Ureter (tissue), 1 donor: ENCODE results near the gene ALKBH4. TPM values are rescaled to one million over a fixed set of nuclear protein-coding genes. Genes with fewer than 3 reads are reported as not detected.
"Not testable (repeated sequence)": the region's sequence is repeated elsewhere in the genome, so short reads cannot be mapped to it uniquely, and the experiment has no call there.

ENCODE experiments used
- DNase-seq: peaks from one replicate; pipeline ENCODE4 v3.0.0-alpha.2; 2020; ENCODE audit warnings: low spot score
- total RNA-seq: library from RNA; stranded (reverse); gene quantifications from one replicate; pipeline ENCODE4 v1.2.4, GENCODE V29; 2023
- donor health status: DM: yes; HTN: yes; CAD: no.

The ALKBH4 gene
- total RNA-seq, 1 donor from 2014 or later, result 10.3 TPM

- no peak for DNase-seq
Observed at GRCh38 chr7:102455596-102455995, 9.1 kb downstream of the ALKBH4 start.

DNA sequence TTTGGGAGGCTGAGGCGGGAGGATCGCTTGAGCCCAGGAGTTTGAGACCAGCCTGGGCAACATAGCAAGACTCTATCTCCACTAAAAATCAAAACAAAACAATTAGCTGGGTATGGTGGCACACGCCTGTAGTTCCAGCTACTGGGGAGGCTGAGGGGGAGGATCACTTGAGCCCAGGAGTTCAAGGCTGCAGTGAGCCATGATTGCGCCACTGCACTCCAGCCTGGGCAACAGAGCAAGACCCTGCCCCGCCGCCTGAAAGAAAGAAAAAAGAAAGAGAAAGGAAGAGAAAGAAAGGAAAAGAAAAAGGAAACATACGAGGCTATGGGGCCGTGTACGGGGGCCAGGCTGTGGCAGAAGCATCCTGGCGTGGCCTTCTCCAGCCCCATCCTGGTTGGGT is 9.7 kb downstream of the ALKBH4 start:
- DNase-seq, result not testable (repeated sequence)

- DNase-seq, result no peak
Observed at GRCh38 chr7:102454468-102454867, 10.2 kb downstream of the ALKBH4 start.

DNA sequence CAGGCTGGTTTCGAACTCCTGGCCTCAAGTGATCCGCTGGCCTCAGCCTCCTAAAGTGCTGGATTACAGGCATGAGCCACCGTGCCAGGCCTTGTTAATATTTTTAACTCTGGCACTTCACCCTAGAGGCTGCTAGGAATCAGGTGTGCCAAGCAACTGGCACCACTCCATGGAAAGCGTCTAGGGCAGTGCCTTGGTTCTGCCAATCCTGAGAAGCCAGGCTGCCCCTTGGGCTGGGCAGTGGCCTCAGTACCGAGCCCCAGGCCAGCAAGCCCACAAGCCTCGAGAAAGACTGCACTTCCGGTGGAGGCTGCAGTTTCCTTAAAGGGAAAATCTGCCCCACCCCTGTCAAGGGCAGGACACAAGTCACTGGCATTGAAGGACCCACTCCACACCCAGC is 11.3 kb downstream of the ALKBH4 start:
- DNase-seq, result no peak

DNA sequence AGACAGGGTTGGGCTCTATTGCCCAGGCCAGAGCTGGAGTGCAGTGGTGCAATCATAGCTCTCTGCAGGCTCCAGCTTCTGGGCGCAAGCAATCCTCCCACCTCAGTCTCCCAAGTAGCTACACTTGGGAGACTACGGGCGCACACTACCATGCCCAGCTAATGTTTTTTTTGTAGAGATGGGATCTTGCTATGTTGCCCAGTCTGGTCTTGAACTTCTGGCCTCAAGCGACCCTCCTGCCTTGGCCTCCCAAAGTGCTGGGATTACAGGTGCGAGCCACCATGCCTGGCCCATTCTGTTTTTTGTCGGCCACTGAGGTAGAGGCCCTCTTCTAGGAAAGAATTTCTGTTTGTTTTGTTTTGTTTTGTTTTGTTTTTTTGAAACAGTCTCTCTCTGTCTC is 12.2 kb downstream of the ALKBH4 start:
- no peak for DNase-seq

DNA sequence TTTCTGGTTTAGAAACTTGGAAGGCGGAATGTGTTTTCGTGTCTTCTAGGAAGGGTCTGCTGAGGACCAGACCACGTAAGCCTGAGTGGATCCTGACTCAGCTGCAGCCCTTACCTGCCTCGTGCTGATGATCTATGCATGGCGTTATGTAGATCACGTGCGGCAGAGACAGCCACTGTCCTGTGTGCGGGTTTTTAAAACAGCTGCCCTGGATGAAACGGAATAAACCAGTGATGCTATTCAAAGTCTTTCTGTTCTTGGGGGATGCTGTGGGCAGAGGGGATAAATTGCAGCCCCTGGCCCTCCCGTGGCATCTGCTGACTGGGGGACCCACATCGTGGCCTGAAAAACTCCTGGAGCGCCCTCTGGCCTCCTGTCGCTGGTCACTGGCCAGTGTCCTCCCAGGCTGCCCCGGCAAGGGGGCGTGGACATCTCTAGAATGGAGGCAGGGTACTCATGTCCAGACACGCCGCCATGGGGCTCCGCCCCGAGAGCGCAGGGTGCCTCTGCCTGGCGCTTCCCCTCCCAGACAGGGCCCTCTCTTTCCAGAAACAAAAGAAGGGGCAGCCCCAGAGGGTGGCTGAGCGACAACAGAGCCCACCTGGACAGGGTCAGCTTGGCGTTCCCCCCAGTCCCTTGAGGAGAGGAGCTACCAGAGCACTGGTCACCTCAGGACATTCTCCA is 13.2 kb downstream of the ALKBH4 start:
- DNase-seq, result no peak

GRCh38 chr7:102450242-102450641 is 14.4 kb downstream of the ALKBH4 start:
- DNase-seq, result no peak

DNA sequence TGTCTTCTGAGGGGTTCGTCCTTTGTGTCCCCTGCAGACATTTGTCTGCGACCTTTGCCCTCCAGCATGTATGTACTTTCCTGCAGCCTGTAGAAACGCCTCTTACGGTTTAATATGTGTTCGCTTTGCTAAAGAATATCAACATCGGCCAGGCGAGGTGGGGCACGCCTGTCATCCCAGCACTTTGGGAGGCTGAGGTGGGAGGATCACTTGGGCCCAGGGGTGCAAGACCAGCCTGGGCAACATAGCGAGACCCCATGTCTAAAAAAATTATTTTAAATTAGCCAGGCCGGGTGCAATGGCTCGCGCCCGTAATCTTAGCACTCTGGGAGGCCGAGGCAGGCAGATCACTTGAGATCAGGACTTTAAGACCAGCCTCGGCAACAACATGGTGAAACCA is 15.5 kb downstream of the ALKBH4 start:
- no peak for DNase-seq

DNA sequence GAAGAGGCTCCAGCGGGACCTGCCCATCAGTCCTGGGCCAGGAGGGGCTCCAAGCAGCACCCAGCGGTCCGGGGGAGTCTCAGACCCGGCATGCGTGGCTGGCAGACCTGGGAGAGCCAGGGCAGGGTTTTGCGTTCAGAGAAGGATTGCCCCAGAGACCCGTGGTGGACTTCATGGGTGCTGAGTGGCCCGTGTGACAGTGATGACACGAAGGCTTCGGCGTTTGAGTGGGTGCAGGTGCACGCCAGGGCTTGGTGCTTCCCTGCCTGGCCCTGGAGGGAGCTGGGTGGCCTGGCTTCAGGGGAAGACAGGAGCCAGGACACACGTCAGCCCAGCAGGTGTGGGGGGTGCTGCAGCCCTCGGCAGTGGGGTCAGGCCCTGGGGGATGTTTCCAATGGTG is 17.4 kb downstream of the ALKBH4 start:
- no peak for DNase-seq

DNA sequence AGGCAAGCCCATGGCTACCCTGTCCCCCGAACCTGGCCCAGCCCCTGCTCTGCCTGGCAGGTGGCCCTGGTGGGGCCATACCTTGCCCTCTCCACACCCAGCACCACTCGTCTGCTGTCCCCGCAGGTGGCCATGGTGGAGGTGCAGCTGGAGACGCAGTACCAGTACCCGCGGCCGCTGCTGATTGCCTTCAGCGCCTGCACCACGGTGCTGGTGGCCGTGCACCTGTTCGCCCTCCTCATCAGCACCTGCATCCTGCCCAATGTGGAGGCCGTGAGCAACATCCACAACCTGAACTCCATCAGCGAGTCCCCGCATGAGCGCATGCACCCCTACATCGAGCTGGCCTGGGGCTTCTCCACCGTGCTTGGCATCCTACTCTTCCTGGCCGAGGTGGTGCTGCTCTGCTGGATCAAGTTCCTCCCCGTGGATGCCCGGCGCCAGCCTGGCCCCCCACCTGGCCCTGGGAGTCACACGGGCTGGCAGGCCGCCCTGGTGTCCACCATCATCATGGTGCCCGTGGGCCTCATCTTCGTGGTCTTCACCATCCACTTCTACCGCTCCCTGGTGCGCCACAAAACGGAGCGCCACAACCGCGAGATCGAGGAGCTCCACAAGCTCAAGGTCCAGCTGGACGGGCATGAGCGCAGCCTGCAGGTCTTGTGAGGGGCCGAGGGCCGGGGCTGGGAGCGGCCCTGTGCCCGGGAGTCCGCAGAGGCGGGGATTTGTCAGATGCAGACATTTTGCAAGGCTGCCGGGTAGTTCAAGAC is 18.1 kb downstream of the ALKBH4 start:
- DNase-seq, result no peak

DNA sequence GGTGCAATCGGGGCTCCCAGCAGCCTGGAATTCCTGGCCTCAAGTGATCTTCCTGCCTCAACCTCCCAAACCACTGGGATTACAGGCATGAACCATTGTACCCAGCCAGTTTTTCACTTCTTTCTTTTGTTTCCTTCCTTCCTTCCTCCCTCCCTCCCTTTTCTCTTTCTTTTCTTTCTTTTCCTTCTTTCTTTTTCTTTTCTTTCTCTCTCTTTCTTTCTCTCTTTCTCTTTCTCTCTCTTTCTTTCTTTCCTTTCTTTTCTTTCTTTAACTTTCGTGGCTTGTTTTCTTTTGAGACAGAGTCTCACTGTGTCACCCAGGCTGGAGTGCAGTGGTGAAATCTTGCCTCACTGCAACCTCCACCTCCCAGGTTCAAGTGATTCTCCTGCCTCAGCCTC is 19.0 kb downstream of the ALKBH4 start:
- DNase-seq, result no peak

DNA sequence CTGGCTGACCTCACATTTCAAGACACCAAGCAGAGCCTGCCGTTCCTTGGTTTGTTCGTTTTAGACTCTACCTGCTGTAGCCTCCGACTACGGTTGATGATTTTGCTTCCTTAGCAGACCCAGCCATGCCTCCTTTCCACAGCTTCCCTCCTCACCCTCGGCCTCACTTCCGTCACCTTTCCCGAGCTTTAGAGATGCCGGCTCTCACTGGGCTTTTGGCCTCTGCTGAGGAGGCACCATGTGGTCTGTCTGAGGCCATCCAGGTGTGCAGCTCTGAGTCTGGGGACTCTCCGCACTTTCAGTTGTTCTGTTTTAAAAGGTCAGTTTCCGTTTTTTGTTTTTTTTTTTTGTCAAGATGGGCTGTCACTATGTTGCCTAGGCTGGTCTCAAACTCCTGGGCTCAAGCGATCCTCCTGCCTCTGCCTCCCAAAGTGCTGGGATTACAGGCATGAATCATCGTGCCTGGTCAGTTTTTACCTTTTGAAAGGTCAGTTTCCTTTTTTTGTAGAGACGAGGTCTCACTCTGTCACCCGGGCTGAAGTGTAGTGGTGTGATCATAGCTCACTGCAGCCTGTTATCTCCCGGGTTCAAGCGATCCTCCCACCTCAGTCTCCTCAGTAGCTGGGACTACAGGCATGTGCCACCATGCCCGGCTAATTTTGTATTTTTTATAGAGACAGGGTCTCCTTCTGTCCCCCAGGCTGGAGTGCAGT is 19.5 kb downstream of the ALKBH4 start:
- DNase-seq, result no peak

DNA sequence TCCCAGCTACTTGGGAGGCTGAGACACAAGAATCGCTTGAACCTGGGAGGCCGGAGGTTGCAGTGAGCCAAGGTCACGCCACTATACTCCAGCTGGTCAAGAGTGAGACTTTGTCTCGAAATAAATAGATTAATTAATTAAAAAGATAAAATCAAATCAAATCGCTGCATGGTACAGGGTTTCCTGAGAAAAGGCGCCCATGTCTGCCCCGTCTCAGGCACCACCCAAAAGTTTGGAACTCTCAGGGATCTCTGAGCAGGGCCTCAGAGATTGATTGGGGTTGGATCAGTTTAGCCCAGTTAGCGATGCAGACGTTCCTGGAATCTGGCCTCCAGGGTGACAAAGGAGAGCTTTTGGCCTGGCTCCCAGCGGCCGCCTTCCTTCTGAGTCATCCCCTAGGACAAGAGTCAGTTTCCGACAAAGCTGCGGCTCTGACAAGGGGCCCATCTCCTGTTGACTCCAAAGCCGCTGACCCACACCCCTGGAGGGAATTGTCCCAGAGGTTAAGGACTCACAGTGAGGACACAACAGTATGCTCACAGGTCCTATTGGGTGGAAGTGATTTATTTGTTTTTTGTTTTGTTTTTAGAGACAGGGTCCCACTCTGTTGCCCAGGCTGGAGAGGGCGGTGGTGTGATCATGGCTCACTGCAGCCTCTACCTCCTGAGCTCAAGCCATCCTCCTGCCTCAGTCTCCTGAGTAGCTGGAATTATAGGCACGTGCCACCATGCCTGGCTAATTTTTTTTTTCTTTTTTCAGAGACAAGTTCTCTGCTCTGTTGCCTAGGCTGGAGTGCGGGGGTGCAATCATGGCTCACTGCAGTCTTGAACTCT is 24.5 kb downstream of the ALKBH4 start:
- peak; percentile 67 for DNase-seq

- DNase-seq, result no peak
Observed at GRCh38 chr7:102436118-102436517, 28.5 kb downstream of the ALKBH4 start.

DNA sequence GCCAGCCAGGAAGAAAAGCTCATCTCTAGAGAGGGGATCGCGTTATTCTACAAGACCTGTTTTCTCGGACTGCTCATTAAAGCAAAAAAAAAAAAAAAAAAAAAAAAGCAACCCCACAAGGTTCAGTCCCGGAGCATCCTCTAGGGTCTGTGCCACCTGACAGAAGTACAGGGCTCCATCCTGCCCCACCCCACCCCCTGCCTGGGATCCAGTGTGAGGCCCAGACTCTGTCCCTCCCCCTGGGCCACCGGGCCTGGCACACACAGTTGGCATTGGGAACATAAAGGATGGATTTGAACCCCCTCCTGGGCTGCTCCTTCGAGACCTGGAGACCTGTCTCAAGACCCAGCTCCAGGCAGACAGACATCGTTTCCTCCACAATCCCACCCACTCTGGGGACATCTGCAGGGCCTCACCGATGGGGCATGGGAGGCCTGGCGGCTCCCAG is 30.6 kb downstream of the ALKBH4 start:
- no peak for DNase-seq

GRCh38 chr7:102433219-102434038 is 31.2 kb downstream of the ALKBH4 start, which contains the start of gene ORAI2:
Gene ORAI2, plus strand, starts transcription at chr7:102433575. Its CDS starts 5,382 bp downstream, at chr7:102438957.
- DNase-seq, result peak; percentile 82

DNA sequence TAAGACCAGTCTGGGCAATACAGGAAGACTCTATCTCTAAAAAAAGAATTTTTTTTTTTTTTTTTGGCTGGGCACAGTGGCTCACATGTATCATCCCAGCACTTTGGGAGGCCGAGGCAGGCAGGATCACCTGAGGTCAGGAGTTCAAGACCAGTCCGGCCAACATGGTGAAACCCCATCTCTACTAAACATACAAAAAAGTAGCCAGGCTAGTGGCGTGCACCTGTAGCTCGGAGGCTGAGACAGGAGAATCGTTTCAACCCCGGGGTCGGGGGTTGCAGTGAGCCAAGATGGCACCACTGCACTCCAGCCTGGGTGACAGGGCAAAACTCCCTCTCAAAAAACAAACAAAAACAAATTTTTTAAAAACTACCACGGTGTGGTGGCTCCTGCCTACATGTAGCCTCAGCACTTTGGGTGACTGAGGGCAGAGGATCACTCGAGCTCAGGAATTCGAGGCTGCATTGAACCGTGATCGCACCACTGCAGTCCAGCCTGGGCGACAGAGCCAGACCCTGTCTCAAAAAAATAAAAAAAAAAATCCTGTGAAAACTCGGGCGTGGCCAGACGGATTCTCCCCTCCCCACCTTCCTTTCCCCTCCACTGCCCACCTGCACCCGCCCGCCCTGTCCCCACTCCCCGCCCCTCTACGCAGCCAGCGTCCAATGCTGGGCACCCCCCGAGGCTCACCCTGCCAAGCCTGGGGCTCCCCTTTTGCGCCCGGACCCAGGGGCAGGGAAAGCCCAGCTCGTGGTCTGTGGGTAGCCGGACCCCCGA is 32.0 kb downstream of the ALKBH4 start:
- no peak for DNase-seq

DNA sequence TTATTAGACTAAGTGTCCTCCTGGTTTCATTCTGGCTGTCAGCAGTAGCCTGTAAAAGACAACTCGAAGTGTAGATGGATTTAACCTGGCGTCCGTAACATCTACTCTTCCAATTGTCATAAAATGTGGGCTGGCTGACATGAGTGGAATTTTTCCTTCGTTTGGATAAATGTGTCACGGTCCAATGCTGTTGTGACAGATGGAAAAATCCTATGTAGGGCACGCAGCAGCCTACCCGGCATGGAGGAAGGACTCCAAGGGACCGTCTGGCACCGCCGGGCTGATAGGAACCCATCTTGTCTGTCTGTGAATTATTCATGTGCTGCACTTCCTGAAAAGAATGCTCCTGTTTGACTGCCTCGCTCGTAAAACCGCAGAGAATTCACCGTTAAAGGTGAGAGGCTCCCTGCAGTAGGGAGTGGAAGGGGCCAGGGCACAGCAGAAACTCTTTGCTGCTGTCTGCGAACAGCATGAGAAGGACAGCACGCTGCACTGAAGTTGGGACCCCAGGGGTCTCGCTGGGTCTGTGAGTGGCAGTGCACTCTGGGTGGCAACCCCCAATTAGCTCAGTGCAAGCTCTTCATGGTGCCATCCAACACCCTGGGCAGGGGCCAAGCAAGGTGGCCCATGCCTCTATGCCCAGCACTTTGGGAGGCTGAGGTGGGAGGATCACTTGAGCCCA is 32.9 kb downstream of the ALKBH4 start:
- no peak for DNase-seq

DNA sequence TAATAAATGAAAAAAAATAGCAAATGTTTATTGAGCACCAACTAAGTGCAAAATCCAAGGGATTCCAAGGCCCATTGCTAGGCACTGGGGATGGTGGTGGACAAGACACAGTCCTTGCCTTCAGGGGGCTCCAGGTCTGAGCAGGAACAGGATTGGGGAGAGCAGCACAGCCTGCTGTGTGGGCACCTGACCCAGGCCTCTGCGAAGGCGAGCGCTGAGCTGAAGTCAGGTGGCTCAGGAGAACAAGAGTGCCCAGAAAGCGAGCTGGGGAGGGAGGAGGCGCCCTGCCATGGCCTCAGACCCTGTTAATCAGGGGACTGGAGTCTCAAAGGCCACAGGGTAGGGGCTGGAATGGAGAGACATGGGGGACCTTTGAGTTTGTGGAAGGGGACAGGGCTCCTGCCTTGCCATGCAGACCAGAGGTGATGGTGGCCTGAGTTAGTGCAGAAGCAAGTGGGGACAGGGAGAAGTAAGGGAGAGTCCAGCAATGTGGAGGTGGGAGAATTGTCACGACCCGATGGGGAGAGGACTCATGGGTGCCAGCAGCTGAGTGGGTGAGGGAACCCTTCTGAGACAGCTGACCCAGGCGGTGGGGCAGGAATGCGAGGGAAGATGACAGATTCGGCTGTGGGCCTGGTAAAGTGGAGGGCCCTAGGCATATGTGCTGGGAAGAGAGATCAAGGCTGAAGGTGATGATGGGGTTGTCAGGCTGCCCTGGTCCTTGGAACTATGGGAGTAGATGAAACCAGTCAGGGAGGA is 35.3 kb downstream of the ALKBH4 start:
- DNase-seq, result no peak
